WTC11 (cell line): ENCODE data around the gene PAN2. TPM values are rescaled to one million over a fixed set of nuclear protein-coding genes. Genes with fewer than 3 reads are reported as not detected.

Experiments
- CREB1 ChIP-seq: sonication (generic); formaldehyde crosslinking; IDR thresholded peaks from 2 replicates; pipeline ENCODE4 v1.8.0; 2023; ENCODE audit warnings: mild to moderate bottlenecking, missing genetic modification reagents
- CREM ChIP-seq: sonication (generic); formaldehyde crosslinking; IDR thresholded peaks from 2 replicates; pipeline ENCODE4 v1.8.1; 2022; ENCODE audit warnings: mild to moderate bottlenecking, missing genetic modification reagents, moderate library complexity
- EMX1 ChIP-seq: fragments of 250-450 bp; sonication (Bioruptor Pico); IDR thresholded peaks from 2 replicates; pipeline ENCODE4 v1.8.0; 2021; ENCODE audit warnings: mild to moderate bottlenecking
- FOXJ3 ChIP-seq: sonication (generic); formaldehyde crosslinking; IDR thresholded peaks from 2 replicates; pipeline ENCODE4 v1.9.0; 2021; ENCODE audit warnings: missing genetic modification reagents, mild to moderate bottlenecking, borderline replicate concordance
- FOXP4 ChIP-seq: sonication (generic); formaldehyde crosslinking; IDR thresholded peaks from 2 replicates; pipeline ENCODE4 v1.8.0; 2022; ENCODE audit warnings: mild to moderate bottlenecking, missing genetic modification reagents
- HMGA2 ChIP-seq: fragments of 250-450 bp; sonication (Bioruptor Pico); IDR thresholded peaks from 2 replicates; pipeline ENCODE4 v1.4.0; 2021; ENCODE audit warnings: mild to moderate bottlenecking, moderate library complexity
- HMGXB4 ChIP-seq: sonication (generic); formaldehyde crosslinking; IDR thresholded peaks from 2 replicates; pipeline ENCODE4 v1.8.1; 2023; ENCODE audit warnings: mild to moderate bottlenecking, moderate library complexity, missing genetic modification reagents
- IRF1 ChIP-seq: sonication (generic); formaldehyde crosslinking; IDR thresholded peaks from 2 replicates; pipeline ENCODE4 v1.8.0; 2023; ENCODE audit warnings: missing genetic modification reagents
- NFE2L1 ChIP-seq: sonication (generic); formaldehyde crosslinking; IDR thresholded peaks from 2 replicates; pipeline ENCODE4 v1.8.1; 2023; ENCODE audit warnings: missing genetic modification reagents
- NR1H2 ChIP-seq: sonication (generic); formaldehyde crosslinking; IDR thresholded peaks from 2 replicates; pipeline ENCODE4 v1.9.0; 2021; ENCODE audit warnings: mild to moderate bottlenecking, moderate library complexity, missing genetic modification reagents
- PRDM15 ChIP-seq: sonication (generic); formaldehyde crosslinking; IDR thresholded peaks from 2 replicates; pipeline ENCODE4 v1.8.0; 2022; ENCODE audit warnings: missing genetic modification reagents
- PRRX2 ChIP-seq: fragments of 250-450 bp; sonication (Bioruptor Pico); IDR thresholded peaks from 2 replicates; pipeline ENCODE4 v1.8.0; 2021; ENCODE audit warnings: mild to moderate bottlenecking
- SP1 ChIP-seq: sonication (generic); formaldehyde crosslinking; conservative IDR thresholded peaks from 2 replicates; pipeline ENCODE4 v1.8.1; 2022; ENCODE audit warnings: missing genetic modification reagents
- TCF7 ChIP-seq: sonication (generic); formaldehyde crosslinking; IDR thresholded peaks from 2 replicates; pipeline ENCODE4 v1.8.0; 2022; ENCODE audit warnings: mild to moderate bottlenecking, low read depth, missing genetic modification reagents, moderate library complexity
- ZBTB43 ChIP-seq: sonication (generic); formaldehyde crosslinking; IDR thresholded peaks from 2 replicates; pipeline ENCODE4 v1.8.1; 2023; ENCODE audit warnings: mild to moderate bottlenecking, missing genetic modification reagents
- ZNF416 ChIP-seq: fragments of 250-450 bp; sonication (Bioruptor Pico); IDR thresholded peaks from 2 replicates; pipeline ENCODE4 v1.9.0; 2021; ENCODE audit warnings: mild to moderate bottlenecking, inconsistent platforms
- total RNA-seq: library from RNA; stranded (reverse); gene quantifications from 3 replicates; pipeline ENCODE4 v1.2.3, GENCODE V29; 2021
- TF ChIP-seq, protein P1 (sequence below): sonication (generic); formaldehyde crosslinking; IDR thresholded peaks from 2 replicates; pipeline ENCODE4 v1.8.1; 2022; ENCODE audit warnings: mild to moderate bottlenecking, missing genetic modification reagents, moderate library complexity, borderline replicate concordance
- TF ChIP-seq, protein P2 (sequence below): sonication (generic); formaldehyde crosslinking; IDR thresholded peaks from 2 replicates; pipeline ENCODE4 v1.8.0; 2023; ENCODE audit warnings: missing genetic modification reagents, mild to moderate bottlenecking, borderline replicate concordance
- TF ChIP-seq, protein P3 (sequence below): sonication (generic); formaldehyde crosslinking; IDR thresholded peaks from 2 replicates; pipeline ENCODE4 v1.8.1; 2022; ENCODE audit warnings: low read depth, mild to moderate bottlenecking, moderate library complexity, missing genetic modification reagents, borderline replicate concordance

Gene PAN2
- total RNA-seq, 1 experiment from 2014 or later: 46.7 TPM

GRCh38 chr12:56299853-56300643 is 33.8 kb downstream of the PAN2 start, which contains the start of gene CS (continued):
- TF ChIP-seq, protein P1, sequence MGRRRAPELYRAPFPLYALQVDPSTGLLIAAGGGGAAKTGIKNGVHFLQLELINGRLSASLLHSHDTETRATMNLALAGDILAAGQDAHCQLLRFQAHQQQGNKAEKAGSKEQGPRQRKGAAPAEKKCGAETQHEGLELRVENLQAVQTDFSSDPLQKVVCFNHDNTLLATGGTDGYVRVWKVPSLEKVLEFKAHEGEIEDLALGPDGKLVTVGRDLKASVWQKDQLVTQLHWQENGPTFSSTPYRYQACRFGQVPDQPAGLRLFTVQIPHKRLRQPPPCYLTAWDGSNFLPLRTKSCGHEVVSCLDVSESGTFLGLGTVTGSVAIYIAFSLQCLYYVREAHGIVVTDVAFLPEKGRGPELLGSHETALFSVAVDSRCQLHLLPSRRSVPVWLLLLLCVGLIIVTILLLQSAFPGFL (CRISPR knock-in tag): no peak
- TF ChIP-seq, protein P2, sequence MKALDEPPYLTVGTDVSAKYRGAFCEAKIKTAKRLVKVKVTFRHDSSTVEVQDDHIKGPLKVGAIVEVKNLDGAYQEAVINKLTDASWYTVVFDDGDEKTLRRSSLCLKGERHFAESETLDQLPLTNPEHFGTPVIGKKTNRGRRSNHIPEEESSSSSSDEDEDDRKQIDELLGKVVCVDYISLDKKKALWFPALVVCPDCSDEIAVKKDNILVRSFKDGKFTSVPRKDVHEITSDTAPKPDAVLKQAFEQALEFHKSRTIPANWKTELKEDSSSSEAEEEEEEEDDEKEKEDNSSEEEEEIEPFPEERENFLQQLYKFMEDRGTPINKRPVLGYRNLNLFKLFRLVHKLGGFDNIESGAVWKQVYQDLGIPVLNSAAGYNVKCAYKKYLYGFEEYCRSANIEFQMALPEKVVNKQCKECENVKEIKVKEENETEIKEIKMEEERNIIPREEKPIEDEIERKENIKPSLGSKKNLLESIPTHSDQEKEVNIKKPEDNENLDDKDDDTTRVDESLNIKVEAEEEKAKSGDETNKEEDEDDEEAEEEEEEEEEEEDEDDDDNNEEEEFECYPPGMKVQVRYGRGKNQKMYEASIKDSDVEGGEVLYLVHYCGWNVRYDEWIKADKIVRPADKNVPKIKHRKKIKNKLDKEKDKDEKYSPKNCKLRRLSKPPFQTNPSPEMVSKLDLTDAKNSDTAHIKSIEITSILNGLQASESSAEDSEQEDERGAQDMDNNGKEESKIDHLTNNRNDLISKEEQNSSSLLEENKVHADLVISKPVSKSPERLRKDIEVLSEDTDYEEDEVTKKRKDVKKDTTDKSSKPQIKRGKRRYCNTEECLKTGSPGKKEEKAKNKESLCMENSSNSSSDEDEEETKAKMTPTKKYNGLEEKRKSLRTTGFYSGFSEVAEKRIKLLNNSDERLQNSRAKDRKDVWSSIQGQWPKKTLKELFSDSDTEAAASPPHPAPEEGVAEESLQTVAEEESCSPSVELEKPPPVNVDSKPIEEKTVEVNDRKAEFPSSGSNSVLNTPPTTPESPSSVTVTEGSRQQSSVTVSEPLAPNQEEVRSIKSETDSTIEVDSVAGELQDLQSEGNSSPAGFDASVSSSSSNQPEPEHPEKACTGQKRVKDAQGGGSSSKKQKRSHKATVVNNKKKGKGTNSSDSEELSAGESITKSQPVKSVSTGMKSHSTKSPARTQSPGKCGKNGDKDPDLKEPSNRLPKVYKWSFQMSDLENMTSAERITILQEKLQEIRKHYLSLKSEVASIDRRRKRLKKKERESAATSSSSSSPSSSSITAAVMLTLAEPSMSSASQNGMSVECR (CRISPR knock-in tag): peak; percentile 68; the same call in 1 of the 2 replicates
- TF ChIP-seq EMX1 (CRISPR knock-in tag): 0 out of 2 replicates have a peak, but pooled peaks have one; percentile 14
- no peak for TF ChIP-seq PRDM15 (CRISPR knock-in tag)
- TF ChIP-seq NFE2L1 (CRISPR knock-in tag): no peak
- peak; percentile 81; the same call in 1 of the 2 replicates for TF ChIP-seq ZBTB43
- no peak for TF ChIP-seq HMGA2
- TF ChIP-seq, protein P3, sequence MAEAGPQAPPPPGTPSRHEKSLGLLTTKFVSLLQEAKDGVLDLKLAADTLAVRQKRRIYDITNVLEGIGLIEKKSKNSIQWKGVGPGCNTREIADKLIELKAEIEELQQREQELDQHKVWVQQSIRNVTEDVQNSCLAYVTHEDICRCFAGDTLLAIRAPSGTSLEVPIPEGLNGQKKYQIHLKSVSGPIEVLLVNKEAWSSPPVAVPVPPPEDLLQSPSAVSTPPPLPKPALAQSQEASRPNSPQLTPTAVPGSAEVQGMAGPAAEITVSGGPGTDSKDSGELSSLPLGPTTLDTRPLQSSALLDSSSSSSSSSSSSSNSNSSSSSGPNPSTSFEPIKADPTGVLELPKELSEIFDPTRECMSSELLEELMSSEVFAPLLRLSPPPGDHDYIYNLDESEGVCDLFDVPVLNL (CRISPR knock-in tag): peak; percentile 11; the same call in 1 of the 2 replicates
- TF ChIP-seq IRF1: peak; percentile 37; the same call in 1 of the 2 replicates
- no peak for TF ChIP-seq ZNF416 (CRISPR knock-in tag)
- TF ChIP-seq HMGXB4 (CRISPR knock-in tag): peak; percentile 38; the same call in 1 of the 2 replicates
- peak; percentile 66 for TF ChIP-seq SP1 (CRISPR knock-in tag)
- TF ChIP-seq NR1H2 (CRISPR knock-in tag): 0 out of 2 replicates have a peak, but pooled peaks have one; percentile 67
- no peak for TF ChIP-seq CREB1
- no peak for TF ChIP-seq PRRX2 (CRISPR knock-in tag)
- no peak for TF ChIP-seq FOXP4
- TF ChIP-seq FOXJ3 (CRISPR knock-in tag): no peak
- TF ChIP-seq TCF7 (CRISPR knock-in tag): peak; percentile 69; the same call in 1 of the 2 replicates
- no peak for TF ChIP-seq CREM
